LNCAP (cell line): ENCODE data around the gene GKN1.

Experiments
- CTCF ChIP-seq: fragments of 450-650 bp; IDR thresholded peaks from 2 replicates; pipeline ENCODE4 v1.5.1; 2017; ENCODE audit warnings: mild to moderate bottlenecking

The GKN1 gene

GRCh38 chr2:68977453-68977852 is 3.0 kb downstream of the GKN1 start:
- TF ChIP-seq CTCF, result no peak

GRCh38 chr2:68978098-68978497 is 3.7 kb downstream of the GKN1 start:
- no peak for TF ChIP-seq CTCF

DNA sequence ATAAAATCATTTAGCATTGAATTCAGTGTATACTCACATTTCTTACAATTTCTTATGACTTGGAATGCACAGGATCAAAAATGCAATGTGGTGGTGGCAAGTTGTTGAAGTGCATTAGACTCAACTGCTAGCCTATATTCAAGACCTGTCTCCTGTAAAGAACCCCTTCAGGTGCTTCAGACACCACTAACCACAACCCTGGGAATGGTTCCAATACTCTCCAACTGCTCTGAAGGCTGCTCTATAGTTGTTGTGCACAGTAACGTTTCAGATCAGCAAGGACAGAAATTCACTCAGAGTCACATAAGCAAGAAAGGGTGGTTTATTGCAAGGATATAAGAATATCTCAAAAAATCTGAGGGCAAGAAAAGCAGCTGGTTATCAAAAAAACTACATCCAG is 6.5 kb downstream of the GKN1 start:
- TF ChIP-seq CTCF, result no peak

DNA sequence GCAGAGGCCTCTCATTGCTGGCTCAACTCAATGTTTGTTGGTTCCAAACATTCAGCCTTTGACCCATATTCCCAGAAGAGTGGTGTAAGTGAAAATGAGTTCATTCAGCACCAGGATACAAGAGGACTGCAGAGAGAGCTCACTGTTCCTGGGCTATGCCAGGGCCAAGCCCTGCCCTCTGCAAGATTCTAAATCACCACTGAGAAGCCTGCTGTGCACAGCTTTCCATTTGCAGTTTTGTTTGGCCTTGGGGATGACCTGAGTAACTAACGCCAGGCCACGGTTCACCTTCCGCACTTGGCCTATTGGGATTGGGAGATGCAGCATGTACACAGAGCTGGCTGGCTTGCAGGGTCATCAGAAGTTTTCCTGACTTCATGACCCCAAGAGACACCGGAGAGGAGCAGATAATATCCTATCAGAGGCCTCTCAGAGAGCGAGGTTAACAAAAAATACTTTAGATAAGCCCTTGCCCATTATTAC is 12.6 kb downstream of the GKN1 start:
- no peak for TF ChIP-seq CTCF

- TF ChIP-seq CTCF, result no peak
Measured at GRCh38 chr2:68989035-68989434, 14.6 kb downstream of the GKN1 start.

GRCh38 chr2:68992341-68992740 is 17.9 kb downstream of the GKN1 start:
- TF ChIP-seq CTCF, result no peak

GRCh38 chr2:68992933-68993332 is 18.5 kb downstream of the GKN1 start:
- no peak for TF ChIP-seq CTCF

DNA sequence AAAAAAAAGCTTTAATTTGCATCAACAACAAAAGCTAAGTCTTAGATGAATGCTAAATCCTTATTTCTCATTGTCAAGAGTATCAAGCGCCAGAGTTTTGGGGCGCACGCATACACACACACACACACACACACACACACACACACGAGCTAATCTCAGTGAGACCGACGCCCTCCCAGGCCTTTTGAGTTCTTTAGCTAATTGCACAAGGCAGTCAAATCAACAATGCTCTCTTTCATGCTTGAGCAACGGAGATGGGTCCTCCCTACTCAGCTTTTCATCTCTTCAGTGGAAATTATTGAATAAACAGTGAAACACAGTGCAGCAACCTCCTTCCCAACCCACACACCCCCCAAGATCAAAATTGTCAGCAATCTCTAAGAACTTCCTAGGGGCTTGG is 19.2 kb downstream of the GKN1 start:
- no peak for TF ChIP-seq CTCF
